ENCODE data around the gene FER. TPM values are rescaled to one million over a fixed set of nuclear protein-coding genes. Genes with fewer than 3 reads are reported as not detected.
A peak's percentile ranks its signal among the peaks of the same experiment; 100 is the strongest.
"Not testable (repeated sequence)": the region's sequence is repeated elsewhere in the genome, so short reads cannot be mapped to it uniquely, and the experiment has no call there.

The FER gene
- polyA plus RNA-seq, 10 donors = 7.6 to 12.6 (median 10.8) TPM

DNA sequence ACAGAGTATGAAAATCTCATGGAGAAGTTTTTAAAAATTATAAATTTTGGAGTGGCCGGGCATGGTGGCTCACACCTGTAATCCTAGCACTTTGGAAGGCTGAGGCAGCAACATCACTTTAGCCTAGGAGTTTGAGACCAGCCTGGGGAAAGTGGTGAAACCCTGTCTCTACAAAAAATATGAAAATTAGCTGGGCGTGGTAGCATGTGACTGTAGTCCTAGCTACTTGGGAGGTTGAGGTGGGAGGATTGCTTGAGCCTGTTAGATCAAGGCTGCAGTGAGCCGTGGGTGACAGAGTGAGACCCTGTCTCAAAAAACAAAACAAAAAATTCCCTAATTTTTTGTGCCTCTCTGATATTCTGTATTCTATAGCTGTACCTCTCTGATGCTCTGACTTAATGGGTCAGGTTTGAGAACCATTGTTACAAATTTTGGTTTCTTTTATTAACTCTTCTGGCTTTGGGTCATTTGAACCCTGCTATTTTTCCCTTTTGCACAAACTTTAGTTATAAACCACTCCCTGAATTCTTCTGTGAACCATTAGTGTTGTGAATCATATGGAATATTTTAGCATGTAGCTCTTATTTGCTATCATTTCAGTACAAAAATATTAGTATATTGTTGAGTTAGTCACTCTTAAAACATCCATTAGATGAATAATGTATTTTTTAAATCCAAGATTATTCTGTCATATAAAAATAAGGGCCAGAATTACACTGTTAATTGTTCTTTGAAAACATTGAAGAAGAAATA lies 51.0 kb downstream of the FER start:
- DNase-seq = no peak

DNA sequence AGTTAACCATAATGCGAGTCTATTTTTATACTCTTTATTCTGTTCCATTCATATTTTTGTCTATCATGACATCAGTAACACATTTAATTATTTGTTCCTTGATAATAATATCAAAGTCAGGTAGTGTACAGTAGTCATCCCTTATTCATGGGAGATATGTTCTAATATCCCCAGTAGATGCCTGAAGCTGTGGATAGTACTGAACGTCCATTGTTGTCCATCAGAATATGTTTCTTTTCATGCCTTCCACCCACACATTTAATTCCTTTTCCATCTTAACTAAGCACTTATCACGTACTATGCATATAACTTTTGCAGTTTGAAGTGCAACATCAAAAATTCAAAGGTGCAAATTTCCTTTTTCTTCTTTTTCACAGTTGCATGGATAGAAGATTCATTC lies 53.6 kb downstream of the FER start:
- DNase-seq = no peak

DNA sequence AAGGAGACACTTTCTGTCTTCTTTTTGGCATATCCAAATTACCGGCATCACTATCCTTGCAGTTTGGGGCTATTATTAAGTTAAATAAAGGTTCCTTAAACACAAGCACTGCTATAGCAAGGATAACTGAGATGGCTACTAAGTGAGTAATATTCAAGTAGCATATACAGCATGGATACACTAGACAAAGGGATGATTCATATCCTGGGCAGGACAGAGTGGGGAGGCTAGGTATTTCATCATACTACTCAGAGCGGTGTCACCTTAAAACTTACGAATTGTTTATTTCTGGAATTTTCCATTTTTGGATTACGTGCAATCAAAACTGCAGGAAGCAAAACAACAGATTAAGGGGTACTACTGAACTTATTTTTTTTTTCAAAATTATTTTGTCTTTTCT lies 54.1 kb downstream of the FER start:
- DNase-seq = peak in 1 of 3 donors; percentile 81

DNA sequence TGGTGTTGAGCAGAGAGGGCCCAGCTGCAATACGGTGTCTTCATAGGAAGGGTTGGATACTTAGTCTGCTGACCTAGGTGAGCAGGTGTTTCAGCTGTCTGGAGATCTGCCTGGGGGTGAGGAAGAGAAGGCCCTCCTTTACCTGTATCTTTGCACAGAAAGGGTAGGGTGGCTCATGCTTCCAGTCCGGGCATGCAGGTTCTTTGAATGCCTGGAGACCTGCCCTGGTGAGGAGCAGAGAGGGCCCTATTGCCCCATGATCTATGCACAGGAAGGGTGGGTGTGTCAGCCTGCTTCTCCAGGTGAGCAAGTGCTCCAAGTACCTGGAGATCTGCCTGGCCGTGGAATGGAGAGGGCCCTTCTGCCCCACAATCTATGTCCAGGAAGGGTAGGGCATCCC lies 63.0 kb downstream of the FER start:
- no peak for DNase-seq

DNA sequence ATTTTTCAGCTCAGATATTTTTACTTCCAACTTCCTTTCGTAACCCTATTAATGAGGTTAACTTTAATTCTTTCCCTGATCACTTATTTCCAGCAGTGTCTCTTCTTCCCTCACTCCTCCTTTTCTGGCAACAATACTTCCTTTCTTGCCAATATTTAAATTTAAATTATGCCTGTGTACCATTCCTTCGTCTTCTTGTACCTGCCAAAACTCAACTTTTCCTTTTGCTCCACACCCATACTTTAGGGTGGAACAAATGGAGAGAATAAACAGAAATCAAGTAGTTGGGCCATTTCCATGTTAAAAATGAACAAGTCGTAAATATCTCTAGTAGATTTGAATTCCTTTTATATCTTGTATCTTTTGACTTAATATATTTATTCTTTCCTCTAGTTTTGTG lies 66.0 kb downstream of the FER start:
- DNase-seq = peak; percentile 31 to 77 (median 38)

DNA sequence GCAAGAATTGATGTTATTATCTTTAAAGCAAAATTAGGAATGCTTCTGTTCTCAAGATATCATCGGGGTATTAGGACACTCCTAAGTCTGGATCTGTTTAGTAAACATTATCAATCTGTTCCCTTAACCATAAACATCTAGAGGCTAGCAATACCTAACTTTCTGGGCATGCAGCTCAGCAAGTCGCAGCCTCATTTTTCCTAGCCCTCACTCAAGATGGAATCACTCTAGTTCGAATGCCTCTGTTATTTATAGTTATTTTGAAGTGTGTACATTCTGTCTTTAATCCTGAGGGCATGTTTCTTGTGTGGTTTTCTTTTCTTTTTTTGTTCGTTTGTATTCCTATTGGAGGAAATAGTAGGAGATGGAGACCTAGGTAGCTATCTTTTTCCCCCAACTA lies 66.9 kb downstream of the FER start:
- DNase-seq = peak in 2 of 3 donors; percentile 6 to 37

DNA sequence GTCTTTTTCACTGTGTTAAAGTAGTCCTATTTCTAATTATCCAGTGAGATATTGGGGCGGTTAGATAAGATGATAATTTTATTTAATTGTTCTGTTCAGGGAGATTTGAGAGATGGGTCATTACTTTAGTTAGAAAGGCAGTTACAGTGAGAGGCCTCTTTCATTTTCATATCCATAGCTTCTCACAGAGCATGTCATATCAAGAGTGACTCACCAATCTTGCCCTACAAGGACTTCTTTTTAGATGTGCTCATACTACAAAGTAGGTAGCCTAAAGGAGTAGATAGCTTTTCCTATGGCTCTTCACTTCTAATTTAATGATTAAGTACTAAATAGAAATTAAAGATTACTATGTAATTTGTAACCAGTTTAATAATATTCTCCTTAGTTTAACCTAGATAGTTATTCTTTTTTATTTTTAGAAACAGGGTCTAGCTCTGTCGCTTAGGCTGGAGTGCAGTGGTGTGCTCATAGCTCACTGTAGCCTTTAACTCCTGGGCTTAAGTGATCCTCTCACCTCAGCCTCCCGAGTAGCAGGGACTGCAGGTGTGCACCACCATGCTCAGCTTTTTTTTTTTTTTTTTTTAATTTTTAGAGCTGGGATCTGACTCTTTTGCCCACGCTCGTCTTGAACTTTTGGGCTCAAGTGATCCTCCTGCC lies 71.0 kb downstream of the FER start:
- no peak for DNase-seq

DNA sequence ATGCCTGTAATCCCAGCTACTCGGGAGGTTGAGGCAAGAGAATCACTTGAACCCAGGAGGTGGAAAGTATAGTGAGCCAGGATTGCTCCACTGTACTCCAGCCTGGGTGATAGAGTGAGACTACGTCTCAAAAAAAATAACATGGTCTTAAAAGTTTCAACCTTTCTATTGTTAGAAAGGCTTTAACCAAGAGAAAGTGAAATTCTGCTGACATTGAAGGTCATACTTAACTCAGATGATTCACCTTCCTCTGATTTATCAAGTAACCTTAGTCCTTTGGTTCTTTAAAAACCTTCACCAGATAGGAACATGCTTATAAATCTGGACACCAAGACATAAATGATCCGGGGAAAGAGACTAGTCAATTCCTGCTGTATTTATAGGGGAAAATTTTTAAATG lies 73.3 kb downstream of the FER start:
- DNase-seq = no peak

DNA sequence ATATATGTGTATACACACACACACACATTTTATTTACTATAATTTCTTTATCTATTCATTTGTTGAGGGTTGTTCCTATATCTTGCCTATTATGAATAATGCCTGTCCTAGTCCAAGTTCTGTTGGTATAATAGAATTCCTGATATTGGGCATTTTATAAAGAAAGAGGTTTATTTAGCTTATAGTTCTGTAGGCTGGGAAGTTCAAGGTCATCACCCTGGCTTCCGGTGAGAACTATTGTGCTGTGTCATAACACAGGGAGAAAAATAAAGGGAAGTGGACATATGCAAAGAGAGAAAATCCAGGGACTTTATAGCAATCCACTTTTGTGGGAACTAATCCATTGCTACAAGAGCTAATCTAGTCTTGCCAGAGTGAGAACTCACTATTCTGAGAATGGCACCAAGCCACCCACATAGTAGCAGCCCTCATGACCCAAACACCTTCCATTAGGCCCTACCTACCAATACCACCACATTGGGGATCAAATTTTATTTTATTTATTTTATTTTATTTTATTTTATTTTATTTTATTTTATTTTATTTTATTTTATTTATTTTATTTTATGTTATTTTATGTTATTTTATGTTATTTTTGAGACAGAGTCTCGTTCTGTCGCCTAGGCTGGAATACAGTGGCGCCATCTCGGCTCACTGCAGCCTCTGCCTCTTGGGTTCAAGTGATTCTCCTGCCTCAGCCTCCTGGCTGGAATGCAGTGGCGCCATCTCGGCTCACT lies 74.7 kb downstream of the FER start:
- DNase-seq = no peak

DNA sequence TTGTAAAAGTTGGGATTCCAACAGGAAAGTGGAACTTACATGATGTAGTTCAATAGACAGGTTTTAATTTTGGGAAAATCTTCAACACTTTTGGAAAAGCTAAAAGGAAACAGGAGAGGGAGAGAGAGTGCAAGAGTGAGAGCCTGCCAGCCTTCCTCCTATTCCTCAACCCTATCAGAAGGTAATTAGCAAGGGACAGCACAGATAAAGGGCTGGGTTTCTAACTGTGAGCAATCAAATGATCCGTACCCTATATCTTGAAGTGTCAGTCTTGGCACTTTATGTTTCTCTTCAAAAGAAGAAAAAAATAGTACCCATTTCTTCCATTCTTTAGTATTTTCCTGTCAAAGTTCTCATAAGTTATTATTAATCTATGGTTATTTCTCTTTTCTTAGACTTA lies 79.4 kb downstream of the FER start:
- DNase-seq = no peak

DNA sequence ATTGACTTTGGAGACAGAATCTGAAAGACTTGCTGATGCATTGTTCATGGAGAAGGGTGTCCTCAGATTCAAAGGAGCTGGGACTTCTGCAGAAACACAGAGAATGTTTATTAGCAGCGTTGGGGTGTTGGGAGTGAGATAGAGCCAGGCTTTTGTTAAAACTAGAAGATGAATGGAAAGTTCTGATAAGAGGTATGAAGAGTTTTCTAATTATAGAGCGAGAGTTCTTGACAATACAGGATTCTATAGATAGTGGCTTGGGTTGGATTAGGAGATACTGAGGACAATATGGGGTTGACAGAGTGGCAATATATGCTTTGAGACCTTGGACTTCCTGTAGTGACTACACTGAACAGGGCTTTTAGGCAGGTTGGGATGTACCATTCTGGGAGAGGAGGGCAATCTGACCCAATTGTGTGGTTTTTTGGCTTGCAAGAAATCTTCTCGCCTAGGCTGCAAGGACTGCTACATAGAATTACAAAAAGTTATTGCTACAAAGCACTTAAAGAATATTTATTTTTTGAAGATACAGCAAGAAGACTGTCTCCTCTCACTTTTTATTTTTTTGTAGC lies 83.1 kb downstream of the FER start:
- no peak for DNase-seq

DNA sequence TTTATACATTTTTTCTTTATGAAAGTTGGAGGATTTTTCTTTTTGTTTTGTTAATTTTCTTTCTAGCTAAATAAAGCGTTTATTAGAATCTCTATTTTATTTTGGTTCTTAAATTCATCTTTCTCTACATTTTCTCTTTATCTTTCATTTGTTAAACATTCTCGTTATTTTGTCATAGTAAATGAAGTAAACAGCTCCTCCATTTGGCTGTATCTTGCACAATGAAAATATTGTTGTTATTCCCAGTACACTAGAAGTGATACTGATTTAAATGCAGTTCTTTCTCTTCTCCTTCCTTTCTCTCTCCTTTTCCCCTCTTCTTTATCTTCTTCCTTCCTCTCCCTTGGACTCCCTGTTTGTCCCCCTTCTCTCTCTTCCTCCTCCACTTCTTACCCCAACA lies 88.8 kb downstream of the FER start:
- no peak for DNase-seq

DNA sequence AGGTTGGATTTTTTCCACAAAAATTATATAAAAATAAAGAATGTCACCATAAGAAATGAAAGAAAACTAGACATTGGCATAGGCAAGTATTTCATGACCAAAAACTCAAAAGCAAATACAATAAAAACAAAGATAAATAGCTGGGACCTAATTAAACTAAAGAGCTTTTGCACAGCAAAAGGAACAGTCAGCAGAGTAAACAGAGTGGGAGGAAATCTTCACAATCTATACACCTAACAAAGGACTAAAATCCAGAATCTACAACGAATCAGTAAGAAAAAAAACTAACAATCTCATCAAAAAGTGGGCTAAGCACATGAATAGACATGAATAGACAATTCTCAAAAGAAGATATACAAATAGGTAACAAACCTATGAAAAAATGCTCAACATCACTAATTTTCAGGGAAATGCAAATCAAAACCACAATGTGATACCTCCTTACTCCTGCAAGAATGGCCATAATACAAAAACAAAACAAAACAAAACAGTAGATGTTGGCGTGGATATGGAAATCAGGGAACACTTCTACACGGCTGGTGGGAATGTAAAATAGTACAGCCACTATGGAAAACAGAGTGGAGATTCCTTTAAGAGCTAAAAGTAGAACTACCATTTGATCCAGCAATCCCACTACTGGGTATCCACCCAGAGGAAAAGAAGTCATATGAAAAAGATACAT lies 94.7 kb downstream of the FER start:
- DNase-seq = not testable (repeated sequence)

DNA sequence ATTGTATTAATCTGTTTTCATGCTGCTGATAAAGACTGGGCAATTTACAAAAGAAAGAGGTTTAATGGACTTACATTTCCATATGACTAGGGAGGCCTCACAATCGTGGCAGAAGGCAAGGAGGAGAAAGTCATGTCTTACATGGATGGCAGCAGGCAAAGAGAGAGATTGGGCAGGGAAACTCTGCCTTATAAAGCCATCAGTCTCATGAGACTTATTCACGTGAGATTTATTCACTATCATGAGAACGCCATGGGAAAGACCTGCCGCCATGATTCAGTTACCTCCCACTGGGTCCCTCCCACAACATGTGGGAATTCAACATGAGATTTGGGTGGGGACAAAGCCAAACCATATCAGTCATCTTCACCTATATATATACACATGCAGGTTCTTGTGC lies 103.4 kb downstream of the FER start:
- DNase-seq = not testable (repeated sequence)

DNA sequence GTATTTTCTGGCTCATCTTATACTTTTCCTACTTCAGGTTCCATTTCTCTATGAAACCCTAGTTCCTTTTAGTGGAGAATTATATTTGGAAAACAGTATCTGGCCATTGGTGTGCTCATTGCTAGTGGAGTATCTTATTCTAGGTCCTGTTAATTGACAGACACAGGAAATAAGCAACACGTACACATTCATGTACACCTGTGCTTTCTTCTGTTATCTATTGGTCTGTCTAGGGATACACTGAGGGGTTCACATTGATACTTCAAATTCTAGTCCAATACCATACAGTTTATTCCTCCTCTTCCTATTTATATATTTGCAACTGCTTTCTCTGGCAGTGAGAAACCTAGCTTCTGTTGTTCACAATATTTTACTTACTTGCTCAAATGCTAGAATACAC lies 110.2 kb downstream of the FER start:
- DNase-seq = no peak

DNA sequence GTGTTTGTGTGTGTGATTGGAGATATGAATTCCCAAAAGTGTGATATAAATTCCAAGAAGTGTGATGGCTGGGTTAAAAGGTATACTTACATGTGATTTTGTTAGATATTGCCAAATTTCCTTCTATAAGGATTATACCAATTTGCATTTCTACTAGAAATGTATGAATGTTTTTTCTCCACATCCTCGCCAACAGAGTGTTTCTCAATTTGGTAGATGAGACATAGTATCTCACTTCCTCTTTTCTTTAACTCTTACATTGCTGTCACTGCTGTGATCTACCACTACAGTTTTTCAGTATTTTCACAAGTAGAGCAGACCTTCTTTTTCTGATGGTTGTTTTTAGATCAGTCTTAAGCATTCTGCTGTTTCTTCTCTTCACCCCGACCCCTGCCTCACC lies 111.3 kb downstream of the FER start:
- peak in 1 of 3 donors; percentile 4 for DNase-seq

DNA sequence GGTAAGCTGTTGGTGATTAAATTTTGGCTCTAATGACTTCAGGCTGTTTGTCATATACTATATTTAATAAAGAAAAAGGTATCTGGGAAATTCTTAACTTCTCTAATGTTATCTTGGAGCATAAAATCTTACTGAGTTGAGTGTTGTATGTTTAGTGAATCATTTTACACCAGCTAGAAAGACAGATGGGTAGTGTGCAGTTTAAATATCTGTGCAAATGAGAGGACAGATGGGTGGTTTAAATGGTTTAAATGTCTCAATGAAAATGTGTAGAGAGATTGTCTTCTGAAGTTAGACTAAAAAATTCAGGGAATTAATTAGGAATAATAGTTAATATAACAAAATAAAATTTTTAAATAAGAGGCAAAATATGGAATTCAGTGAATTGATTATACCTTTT lies 114.5 kb downstream of the FER start:
- no peak for DNase-seq

DNA sequence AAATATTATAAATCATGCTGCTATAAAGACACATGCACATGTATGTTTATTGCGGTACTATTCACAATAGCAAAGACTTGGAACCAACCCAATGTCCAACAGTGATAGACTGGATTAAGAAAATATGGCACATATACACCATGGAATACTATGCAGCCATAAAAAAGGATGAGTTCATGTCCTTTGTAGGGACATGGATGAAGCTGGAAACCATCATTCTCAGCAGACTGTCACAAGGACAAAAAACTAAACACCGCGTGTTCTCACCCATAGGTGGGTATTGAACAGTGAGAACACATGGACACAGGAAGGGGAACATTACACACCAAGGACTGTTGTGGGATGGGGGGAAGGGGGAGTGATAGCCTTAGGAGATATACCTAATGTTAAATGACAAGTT lies 118.4 kb downstream of the FER start:
- not testable (repeated sequence) for DNase-seq

DNA sequence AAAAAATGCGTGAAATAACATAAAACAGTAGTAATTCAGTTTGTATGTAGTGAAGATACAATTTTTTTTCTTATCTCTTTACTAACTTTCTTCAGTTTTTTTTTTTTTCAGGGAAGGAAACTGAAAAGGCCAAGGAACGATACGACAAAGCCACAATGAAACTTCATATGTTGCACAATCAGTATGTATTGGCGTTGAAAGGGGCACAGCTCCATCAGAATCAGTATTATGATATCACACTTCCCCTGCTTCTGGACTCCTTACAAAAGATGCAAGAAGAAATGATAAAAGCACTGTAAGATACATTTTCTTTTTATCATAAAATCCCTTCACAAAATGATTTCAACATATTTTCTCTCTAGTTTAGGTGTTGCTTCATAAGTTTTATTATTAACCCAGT lies 120.0 kb downstream of the FER start:
- DNase-seq = no peak

DNA sequence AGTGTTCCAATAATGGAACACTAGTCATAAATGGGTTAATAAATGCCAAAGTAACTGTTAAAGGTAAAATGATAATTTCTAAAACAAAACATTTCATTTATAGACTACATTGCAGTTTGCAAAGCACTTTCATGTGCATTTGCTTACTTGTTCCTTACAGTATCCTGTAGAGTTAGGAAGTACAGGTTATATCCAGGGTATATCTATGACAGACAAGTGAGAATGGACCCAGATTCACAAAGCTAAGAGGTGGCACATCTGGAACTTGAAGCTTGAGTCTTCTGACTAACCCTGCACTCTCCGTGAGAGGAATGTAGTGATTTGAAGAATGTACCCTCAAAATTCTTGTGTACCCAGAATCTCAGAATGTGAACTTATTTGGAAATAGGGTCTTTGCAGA lies 121.4 kb downstream of the FER start:
- DNase-seq = no peak

DNA sequence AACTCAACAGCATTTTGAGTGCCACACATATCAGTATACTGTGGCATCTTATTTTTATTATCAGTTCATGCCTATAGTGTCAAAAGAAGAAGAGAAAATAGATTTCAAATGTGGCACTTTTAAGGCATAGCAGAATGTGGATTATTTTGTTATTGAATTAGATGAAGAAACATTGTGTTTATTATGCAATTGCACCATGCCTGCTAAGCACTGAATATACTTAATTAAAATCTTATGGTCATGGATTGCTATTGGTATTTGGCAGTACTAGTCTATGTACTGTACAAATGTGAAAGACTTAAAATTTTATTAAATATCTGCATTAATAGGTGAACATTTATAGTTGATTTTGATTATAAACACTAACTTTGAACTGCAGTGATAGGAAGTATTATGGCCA lies 128.8 kb downstream of the FER start:
- no peak for DNase-seq

DNA sequence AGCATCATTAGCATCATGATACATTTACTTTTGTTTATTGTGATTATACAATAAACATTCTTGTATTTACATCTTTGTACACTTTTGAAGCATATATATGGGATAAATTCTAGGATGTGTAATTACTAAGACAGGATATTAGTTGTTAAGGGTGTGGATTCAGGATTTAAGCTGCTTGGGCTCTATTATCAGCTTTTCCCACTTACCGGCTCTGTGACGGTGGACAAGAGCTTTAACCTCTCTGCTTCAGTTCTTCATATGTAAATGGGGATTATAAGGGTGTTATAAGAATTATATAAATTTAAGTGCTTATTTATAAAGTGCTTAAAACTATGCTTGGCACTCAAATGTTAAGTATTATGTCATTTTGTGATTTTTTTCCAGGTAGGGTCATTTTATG lies 131.1 kb downstream of the FER start:
- no peak for DNase-seq
